Thoracic aorta (tissue), 2 donors: Measurements from ENCODE around the gene KPNA6. TPM values are rescaled to one million over a fixed set of nuclear protein-coding genes. Genes with fewer than 3 reads are reported as not detected.

Experiments used
- ATAC-seq: fragments of 150-250 bp; one replicate; pipeline ENCODE4 v1.8.0; 2017; ENCODE audit warnings: low read depth; ENCODE audit not compliant: insufficient number of reproducible peaks, low FRiP score
- DNase-seq: peaks from one replicate; pipeline ENCODE4 v3.0.0-alpha.2; 2020; ENCODE audit warnings: low spot score
- H3K27ac ChIP-seq, 2 donors: fragments of 200-600 bp; sonication (generic); 1 replicate in 1 of 2; 2 replicates in 1 of 2; pipeline ENCODE4 v1.5.1; 2016; ENCODE audit warnings: mild to moderate bottlenecking in 2 of 2, moderate library complexity in 2 of 2
- H3K27me3 ChIP-seq: fragments of 200-600 bp; sonication (generic); replicated peaks from 2 replicates; pipeline ENCODE4 v1.6.0; 2016; ENCODE audit warnings: mild to moderate bottlenecking; ENCODE audit not compliant: insufficient read depth
- H3K36me3 ChIP-seq: fragments of 200-600 bp; sonication (generic); one replicate; pipeline ENCODE4 v1.5.1; 2016
- H3K4me1 ChIP-seq, 2 donors: fragments of 200-600 bp; sonication (generic); 1 replicate in 1 of 2; 2 replicates in 1 of 2; pipeline versions ENCODE4 v1.5.1 to v1.6.0; 2016; ENCODE audit warnings: low read depth in 2 of 2, mild to moderate bottlenecking in 1 of 2; ENCODE audit not compliant: control insufficient read depth in 1 of 2
- H3K4me3 ChIP-seq: fragments of 200-600 bp; sonication (generic); 2 replicates; pipeline ENCODE4 v1.5.1; 2016; ENCODE audit warnings: mild to moderate bottlenecking
- H3K9me3 ChIP-seq: fragments of 200-600 bp; sonication (generic); 2 replicates; pipeline ENCODE4 v1.5.1; 2016
- total RNA-seq, 2 donors: library from RNA; depleted of rRNA; stranded (reverse); fragments of >200 nt; gene quantifications; one replicate each; pipeline versions ENCODE4 v1.1.0 to v1.2.3, GENCODE V29; 2016
- TF ChIP-seq, protein P1 (sequence below): fragments of 200-600 bp; sonication (generic); IDR thresholded peaks from one replicate; pipeline ENCODE4 v1.5.1; 2019; ENCODE audit warnings: antibody characterized with exemption

KPNA6 gene
- total RNA-seq, 2 donors from 2014 or later, result 30.6 to 53.3 TPM

DNA sequence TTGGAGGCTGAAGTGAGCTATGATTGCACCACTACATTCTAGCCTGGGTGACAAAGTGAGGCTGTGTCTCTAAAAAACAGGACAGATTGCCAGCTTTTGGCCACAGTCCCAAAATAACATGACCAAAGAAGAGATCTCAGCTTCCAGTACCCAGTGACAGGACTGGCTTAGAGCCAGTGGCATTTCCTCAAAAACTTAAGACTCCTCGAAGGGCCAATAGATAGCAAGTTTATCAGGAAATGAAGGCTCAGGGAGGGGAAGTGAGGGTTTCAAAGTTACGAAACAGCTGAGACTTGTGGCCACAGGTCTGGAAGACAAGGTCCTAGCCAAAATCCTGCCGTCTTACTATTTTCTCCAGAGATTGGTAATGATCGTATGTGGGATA is 41.4 kb upstream of the KPNA6 start:
- TF ChIP-seq, protein P1, sequence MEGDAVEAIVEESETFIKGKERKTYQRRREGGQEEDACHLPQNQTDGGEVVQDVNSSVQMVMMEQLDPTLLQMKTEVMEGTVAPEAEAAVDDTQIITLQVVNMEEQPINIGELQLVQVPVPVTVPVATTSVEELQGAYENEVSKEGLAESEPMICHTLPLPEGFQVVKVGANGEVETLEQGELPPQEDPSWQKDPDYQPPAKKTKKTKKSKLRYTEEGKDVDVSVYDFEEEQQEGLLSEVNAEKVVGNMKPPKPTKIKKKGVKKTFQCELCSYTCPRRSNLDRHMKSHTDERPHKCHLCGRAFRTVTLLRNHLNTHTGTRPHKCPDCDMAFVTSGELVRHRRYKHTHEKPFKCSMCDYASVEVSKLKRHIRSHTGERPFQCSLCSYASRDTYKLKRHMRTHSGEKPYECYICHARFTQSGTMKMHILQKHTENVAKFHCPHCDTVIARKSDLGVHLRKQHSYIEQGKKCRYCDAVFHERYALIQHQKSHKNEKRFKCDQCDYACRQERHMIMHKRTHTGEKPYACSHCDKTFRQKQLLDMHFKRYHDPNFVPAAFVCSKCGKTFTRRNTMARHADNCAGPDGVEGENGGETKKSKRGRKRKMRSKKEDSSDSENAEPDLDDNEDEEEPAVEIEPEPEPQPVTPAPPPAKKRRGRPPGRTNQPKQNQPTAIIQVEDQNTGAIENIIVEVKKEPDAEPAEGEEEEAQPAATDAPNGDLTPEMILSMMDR, result no peak
- peak overlapping the region; percentile 25 to 68 for H3K27ac ChIP-seq
- H3K27me3 ChIP-seq, result no peaks in the 10 kb centered on the region
- DNase-seq (peak; percentile 88), ATAC-seq (peak; percentile 31)
- peak overlapping the region; percentile 26 for H3K4me3 ChIP-seq
- no peaks in the 10 kb centered on the region for H3K36me3 ChIP-seq
- peaks cover 24 to 56% of the 10 kb centered on the region in 2 donors for H3K4me1 ChIP-seq
- H3K9me3 ChIP-seq, result no peaks in the 10 kb centered on the region

DNA sequence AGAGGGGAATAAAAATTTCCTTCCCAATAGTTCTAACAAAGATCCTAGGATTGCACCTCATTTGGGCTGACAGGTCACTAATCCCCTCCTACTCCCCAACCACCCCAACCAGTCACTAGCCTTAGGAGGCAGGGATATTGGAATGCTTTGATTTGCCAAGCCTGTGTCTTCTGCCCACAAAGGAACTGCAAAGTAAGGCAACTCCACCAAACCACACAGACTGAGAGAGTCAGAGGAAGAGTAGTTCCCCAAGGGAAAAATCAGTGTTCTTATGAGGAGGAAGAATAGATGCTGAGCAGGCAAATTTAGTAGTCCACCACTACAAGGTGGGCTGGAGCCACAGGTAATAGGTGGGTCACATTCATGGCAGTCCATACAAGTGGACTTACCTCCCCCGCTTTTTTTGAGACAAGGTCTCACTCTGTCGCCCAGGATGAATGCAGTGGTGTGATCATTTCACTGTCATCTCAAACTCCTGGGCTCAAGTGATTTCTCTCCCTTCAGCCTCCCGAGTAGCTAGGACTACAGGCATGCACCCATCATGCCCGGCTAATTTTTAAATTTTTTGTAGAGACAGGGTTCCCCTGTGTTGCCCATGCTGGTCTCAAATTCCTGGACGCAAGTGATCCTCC is 38.8 kb upstream of the KPNA6 start:
- H3K27ac ChIP-seq, result no peak overlapping the region
- TF ChIP-seq, protein P1, result no peak
- no peak for ATAC-seq
- H3K27me3 ChIP-seq, result no peaks in the 10 kb centered on the region
- DNase-seq, result no peak
- H3K4me3 ChIP-seq, result no peak overlapping the region
- H3K4me1 ChIP-seq, result peaks cover 28 to 54% of the 10 kb centered on the region in 2 donors
- no peaks in the 10 kb centered on the region for H3K36me3 ChIP-seq
- no peaks in the 10 kb centered on the region for H3K9me3 ChIP-seq

DNA sequence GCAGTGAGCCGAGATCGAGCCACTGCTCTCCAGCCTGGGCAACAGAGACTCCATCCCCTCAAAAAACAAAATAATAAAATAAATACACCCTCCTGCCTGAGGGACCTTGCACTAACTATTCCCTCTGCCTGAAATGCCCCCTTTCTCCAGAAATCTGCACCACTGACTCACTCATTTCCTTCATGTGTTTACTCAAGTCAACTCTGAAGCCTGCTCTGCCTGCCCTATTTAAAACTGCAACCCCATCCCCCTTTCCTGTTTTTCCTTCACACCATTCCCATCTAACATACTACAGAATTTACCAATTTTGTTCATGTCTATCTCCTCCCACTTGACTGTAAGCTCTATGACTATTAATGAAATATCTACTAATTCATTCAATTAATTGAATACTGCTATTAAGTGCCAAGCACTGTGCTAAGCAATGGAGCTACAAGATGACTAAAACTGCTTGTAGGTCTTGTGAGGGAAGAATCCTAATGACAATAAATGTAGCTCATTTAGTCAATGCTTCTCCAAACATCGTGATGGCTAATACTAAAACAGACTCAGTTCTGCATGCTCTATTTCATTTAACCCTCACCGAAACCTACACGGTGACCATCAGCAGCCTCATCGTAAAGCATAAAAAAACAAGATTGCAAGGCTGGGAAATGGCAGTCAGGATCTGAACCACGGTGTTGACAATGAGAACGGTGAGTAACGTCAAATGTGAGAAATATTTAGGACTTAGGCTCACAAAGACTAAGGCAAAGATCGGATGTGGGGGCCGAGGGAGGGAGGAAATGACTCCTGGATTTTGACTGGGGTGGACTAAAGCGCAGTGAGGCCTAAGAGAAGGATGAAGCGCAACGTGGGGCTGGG is 35.9 kb upstream of the KPNA6 start:
- Histone ChIP-seq H3K27me3 (no peaks in the 10 kb centered on the region), H3K4me3 (peak overlapping the region; percentile 85), H3K36me3 (peaks cover 9% of the 10 kb centered on the region), H3K4me1 (peaks cover 19 to 44% of the 10 kb centered on the region in 2 donors), H3K9me3 (no peaks in the 10 kb centered on the region), H3K27ac (peak overlapping the region; percentile 81 to 94)
- no peak for DNase-seq
- no peak for ATAC-seq
- TF ChIP-seq, protein P1, result no peak

DNA sequence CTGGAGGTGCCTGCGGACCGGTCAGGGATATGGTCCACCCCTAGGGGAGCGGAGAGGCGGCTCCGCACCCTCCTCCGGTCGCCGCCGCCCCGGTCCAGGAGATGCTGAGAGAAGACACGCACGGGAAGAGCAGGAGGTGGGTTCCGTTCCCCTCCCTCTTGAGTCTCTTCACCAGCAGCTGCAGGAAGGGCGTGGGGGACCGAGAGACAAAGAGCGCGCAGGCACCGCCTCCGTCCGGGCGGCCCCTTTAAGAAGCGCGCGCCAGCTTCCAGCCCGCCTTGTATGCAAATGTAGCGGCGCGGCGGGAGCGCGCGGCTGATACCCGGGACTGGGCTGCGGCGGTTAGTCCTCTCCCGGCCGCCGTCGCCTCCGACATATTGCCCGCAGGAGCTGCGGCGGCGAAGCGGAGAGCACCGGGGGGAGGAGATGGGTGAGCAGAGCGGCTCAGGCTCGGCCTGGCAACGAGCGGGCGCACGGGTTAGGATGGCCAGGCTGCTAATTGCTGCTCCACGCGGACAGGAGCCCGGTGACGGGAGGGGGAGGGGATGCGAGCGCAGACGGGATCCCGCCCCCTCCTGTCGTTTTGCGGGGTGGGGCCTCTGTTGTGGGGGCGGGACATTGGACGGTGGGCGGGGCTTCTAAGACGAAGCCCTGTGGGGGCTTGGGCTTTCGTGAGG is 35.1 kb upstream of the KPNA6 start, which contains the start of gene TMEM39B:
Gene TMEM39B (plus strand): TSS at position 318 of the 677 bp plus-strand sequence. CDS start 109 bp downstream, at position 427.
- TF ChIP-seq, protein P1, result no peak
- Histone ChIP-seq H3K27me3 (no peaks in the 10 kb centered on the region), H3K36me3 (peaks cover 17% of the 10 kb centered on the region), H3K9me3 (no peaks in the 10 kb centered on the region), H3K4me1 (peaks cover 15 to 36% of the 10 kb centered on the region in 2 donors), H3K27ac (peak within 1 kb of the TSS; percentile 81 to 94), H3K4me3 (peak within 1 kb of the TSS; percentile 85)
- ATAC-seq, result peak; percentile 81
- DNase-seq, result peak; percentile 77
